Left ventricle myocardium superior (tissue), 1 donor: Measurements from ENCODE around the gene SUSD4. TPM values are rescaled to one million over a fixed set of nuclear protein-coding genes. Genes with fewer than 3 reads are reported as not detected.

Source experiments
- ATAC-seq: fragments of 200-7000 bp; cut with Tn5 transposase; one replicate; pipeline ENCODE4 v1.9.1; 2020; ENCODE audit warnings: mild to moderate bottlenecking, moderate library complexity
- DNase-seq: peaks from one replicate; pipeline ENCODE4 v3.0.0-alpha.2; 2020
- intact Hi-C: fragments of 100-400 bp; cut with micrococcal nuclease; formaldehyde crosslinking; loops from one replicate; pipeline ENCODE4 v1.11.0; 2022
- total RNA-seq: library from RNA; stranded (reverse); fragmentation: NEBNext Ultra II Directional; extraction: Animal tissue kit (Norgen Biotek cat#: 25700); gene quantifications from one replicate; pipeline ENCODE4 v1.2.1, GENCODE V29; 2021
- donor health status: DM: no; HTN: yes; CAD: no; lungs with severe emphysema.

Gene SUSD4
- total RNA-seq, 1 donor from 2014 or later, result 8.2 TPM

GRCh38 chr1:223225061-223225460 lies 138.9 kb downstream of the SUSD4 start:
- no peak for ATAC-seq
- intact Hi-C loops, result no loop called here
- no peak for DNase-seq

GRCh38 chr1:223224465-223224864 lies 139.5 kb downstream of the SUSD4 start:
- no peak for ATAC-seq

GRCh38 chr1:223223091-223223995 lies 140.6 kb downstream of the SUSD4 start:
- intact Hi-C loops, result no loop called here
- ATAC-seq (no peak), DNase-seq (no peak)

More at GRCh38 chr1:223224465-223224864, 139.5 kb downstream of the SUSD4 start:
- no peak for DNase-seq
- intact Hi-C loops, result no loop called here

- ATAC-seq (no peak), DNase-seq (no peak)
- intact Hi-C loops, result no loop called here
Observed at GRCh38 chr1:223222377-223222776, 141.6 kb downstream of the SUSD4 start.

- ATAC-seq (no peak), DNase-seq (no peak)
- intact Hi-C loops, result no loop called here
Observed at GRCh38 chr1:223221686-223222085, 142.3 kb downstream of the SUSD4 start.

- ATAC-seq (peak; percentile 28), DNase-seq (no peak)
- intact Hi-C loops, result no loop called here
Observed at GRCh38 chr1:223219846-223220610, 143.9 kb downstream of the SUSD4 start.

GRCh38 chr1:223219318-223219635 lies 144.7 kb downstream of the SUSD4 start:
- ATAC-seq (no peak), DNase-seq (no peak)

GRCh38 chr1:223217781-223218180 lies 146.2 kb downstream of the SUSD4 start:
- ATAC-seq (no peak), DNase-seq (no peak)
- intact Hi-C loops, result no loop called here

More at GRCh38 chr1:223219318-223219635, 144.7 kb downstream of the SUSD4 start:
- intact Hi-C loops, result no loop called here

- intact Hi-C loops, result no loop called here
- no peak for DNase-seq
Observed at GRCh38 chr1:223216531-223217205, 147.3 kb downstream of the SUSD4 start.

GRCh38 chr1:223216074-223216473 lies 147.9 kb downstream of the SUSD4 start:
- ATAC-seq (no peak), DNase-seq (no peak)
- intact Hi-C loops, result no loop called here

More at GRCh38 chr1:223216531-223217205, 147.3 kb downstream of the SUSD4 start:
- ATAC-seq, result no peak

GRCh38 chr1:223215026-223215425 lies 148.9 kb downstream of the SUSD4 start:
- intact Hi-C loops, result no loop called here
- ATAC-seq (no peak), DNase-seq (no peak)

GRCh38 chr1:223214261-223214807 lies 149.6 kb downstream of the SUSD4 start:
- DNase-seq (no peak), ATAC-seq (no peak)
- intact Hi-C loops, result no loop called here

GRCh38 chr1:223212441-223212840 lies 151.5 kb downstream of the SUSD4 start:
- intact Hi-C loops, result no loop called here
- ATAC-seq, result no peak
- DNase-seq, result no peak

GRCh38 chr1:223211323-223211985 lies 152.5 kb downstream of the SUSD4 start:
- no peak for ATAC-seq
- no peak for DNase-seq
- intact Hi-C loops, result no loop called here

- DNase-seq (no peak), ATAC-seq (no peak)
- intact Hi-C loops, result no loop called here
Observed at GRCh38 chr1:223210788-223211120, 153.2 kb downstream of the SUSD4 start.

- DNase-seq (no peak), ATAC-seq (no peak)
- intact Hi-C loops, result no loop called here
Observed at GRCh38 chr1:223209992-223210787, 153.8 kb downstream of the SUSD4 start.

GRCh38 chr1:223209293-223209898 lies 154.6 kb downstream of the SUSD4 start:
- DNase-seq (no peak), ATAC-seq (no peak)
- intact Hi-C loops, result no loop called here
